ENCODE measurements around the gene PTGIS.

- TF ChIP-seq POLR2AphosphoS5 (IDR thresholded peaks at IDR 0.05; ENCODE audit: low read depth, low read length) (no peak), POLR2A (IDR thresholded peaks at IDR 0.05; ENCODE audit: low read depth, low read length) (no peak), TAF1 (IDR thresholded peaks at IDR 0.05; ENCODE audit: borderline replicate concordance, low read depth, low read length) (no peak)
Observed at GRCh38 chr20:49603209-49603627, 35.3 kb upstream of the PTGIS start.
